CD14-positive monocyte (primary cell): ENCODE measurements around the gene NLRC5. TPM values are rescaled to one million over a fixed set of nuclear protein-coding genes. Genes with fewer than 3 reads are reported as not detected.

Source experiments
- DNase-seq, 3 donors: peaks; one replicate each; pipeline ENCODE4 v3.0.0-alpha.2; 2011 to 2022
- H2AFZ ChIP-seq: 2 replicates; pipeline ENCODE4 v1.6.0; 2012; ENCODE audit warnings: mild to moderate bottlenecking, low read depth, low read length, inconsistent platforms; ENCODE audit not compliant: insufficient read depth, poor library complexity, severe bottlenecking
- H3K27ac ChIP-seq, 2 donors: 1 replicate in 1 of 2; 2 replicates in 1 of 2; pipeline ENCODE4 v1.5.1; 2012 to 2013; ENCODE audit warnings: low read length in 2 of 2, control low read depth in 1 of 2, inconsistent platforms in 1 of 2, low read depth in 1 of 2, mild to moderate bottlenecking in 1 of 2
- H3K27me3 ChIP-seq, 2 donors: one replicate each; pipeline versions ENCODE4 v1.6.0 to v1.6.1; 2011 to 2013; ENCODE audit warnings: low read length in 2 of 2; ENCODE audit not compliant: control insufficient read depth in 2 of 2, insufficient read depth in 2 of 2
- H3K36me3 ChIP-seq, 2 donors: replicated peaks in 1 of 2; 1 replicate in 1 of 2; 2 replicates in 1 of 2; pipeline versions ENCODE4 v1.5.1 to v1.6.1; 2012 to 2013; ENCODE audit warnings: low read length in 2 of 2, control low read depth in 1 of 2, inconsistent platforms in 1 of 2, mild to moderate bottlenecking in 1 of 2; ENCODE audit not compliant: insufficient read depth in 2 of 2, control insufficient read depth in 1 of 2
- H3K4me1 ChIP-seq, 2 donors: 1 replicate in 1 of 2; 2 replicates in 1 of 2; pipeline versions ENCODE4 v1.5.1 to v1.6.1; 2012 to 2013; ENCODE audit warnings: low read length in 2 of 2, control low read depth in 1 of 2, inconsistent platforms in 1 of 2, mild to moderate bottlenecking in 1 of 2, moderate library complexity in 1 of 2; ENCODE audit not compliant: insufficient read depth in 2 of 2, control insufficient read depth in 1 of 2
- H3K4me2 ChIP-seq: replicated peaks from 2 replicates; pipeline ENCODE3; 2012; ENCODE audit warnings: low read length, moderate library complexity, mild to moderate bottlenecking; ENCODE audit not compliant: poor library complexity, severe bottlenecking; ENCODE audit errors: extremely low read depth
- H3K4me3 ChIP-seq, 3 experiments: fragments of 200-600 bp in 1 of 3; sonication (generic) in 1 of 3; replicated peaks in 1 of 3; 1 replicate in 2 of 3; 2 replicates in 1 of 3; pipeline ENCODE4 v1.5.1; 2011 to 2013; ENCODE audit warnings: low read length in 3 of 3, mild to moderate bottlenecking in 3 of 3, control low read depth in 2 of 3, low read depth in 2 of 3, inconsistent platforms in 1 of 3, moderate library complexity in 1 of 3
- H3K79me2 ChIP-seq: 2 replicates; pipeline ENCODE4 v1.6.0; 2012; ENCODE audit warnings: mild to moderate bottlenecking, control low read depth, inconsistent platforms, low read length, moderate library complexity; ENCODE audit not compliant: insufficient read depth
- H3K9ac ChIP-seq: 2 replicates; pipeline ENCODE4 v1.6.0; 2017; ENCODE audit warnings: low read length, mild to moderate bottlenecking; ENCODE audit not compliant: insufficient read depth, poor library complexity, severe bottlenecking
- H3K9me3 ChIP-seq, 2 donors: replicated peaks in 1 of 2; 1 replicate in 1 of 2; 2 replicates in 1 of 2; pipeline versions ENCODE4 v1.5.1 to v1.6.1; 2012 to 2013; ENCODE audit warnings: low read length in 2 of 2, control low read depth in 1 of 2; ENCODE audit not compliant: control insufficient read depth in 1 of 2, insufficient read depth in 1 of 2
- H4K20me1 ChIP-seq: 2 replicates; pipeline ENCODE4 v1.6.0; 2012; ENCODE audit warnings: mild to moderate bottlenecking, low read length, control low read depth, moderate library complexity; ENCODE audit not compliant: insufficient read depth
- H3K27ac Mint-ChIP-seq, 7 donors: one replicate each; pipeline ENCODE4 v1.8.0; 2020; ENCODE audit warnings: mild to moderate bottlenecking in 7 of 7, mixed read lengths in 7 of 7, moderate library complexity in 6 of 7, inconsistent platforms in 2 of 7
- H3K27me3 Mint-ChIP-seq, 3 donors: one replicate each; pipeline ENCODE4 v1.8.0; 2021 to 2022; ENCODE audit warnings: low read depth in 3 of 3, mild to moderate bottlenecking in 3 of 3, mixed read lengths in 3 of 3, moderate library complexity in 3 of 3, inconsistent platforms in 1 of 3
- H3K36me3 Mint-ChIP-seq, 2 donors: one replicate each; pipeline ENCODE4 v1.8.0; 2020; ENCODE audit warnings: mixed read lengths in 2 of 2, inconsistent platforms in 1 of 2, mild to moderate bottlenecking in 1 of 2
- H3K4me1 Mint-ChIP-seq: one replicate; pipeline ENCODE4 v1.8.0; 2020; ENCODE audit warnings: mild to moderate bottlenecking, mixed read lengths
- H3K4me3 Mint-ChIP-seq, 2 donors: one replicate each; pipeline ENCODE4 v1.8.0; 2020; ENCODE audit warnings: mild to moderate bottlenecking in 2 of 2, mixed read lengths in 2 of 2, moderate library complexity in 1 of 2
- H3K9me3 Mint-ChIP-seq, 7 donors: one replicate each; pipeline ENCODE4 v1.8.0; 2020 to 2022; ENCODE audit warnings: mixed read lengths in 7 of 7, mild to moderate bottlenecking in 6 of 7, moderate library complexity in 6 of 7, inconsistent platforms in 2 of 7
- WGBS: methylation state at CpG from one replicate; pipeline ENCODE4 v1.1.5; 2013; ENCODE audit warnings: missing lambda C conversion rate; ENCODE audit not compliant: insufficient coverage; 5-methylcytosine and 5-hydroxymethylcytosine counted together
- intact Hi-C, 2 donors: fragments of 100-400 bp; cut with micrococcal nuclease; formaldehyde crosslinking; loops; one replicate each; pipeline versions ENCODE4 v1.15.0 to v1.15.1; 2023
- polyA plus RNA-seq, 3 donors: library from polyadenylated mRNA; depleted of rRNA in 1 of 3; unstranded in 2 of 3; stranded (reverse) in 1 of 3; fragments of 300-500 nt in 2 of 3; fragments of >200 nt in 1 of 3; fragmentation: Illumina TruSeq in 2 of 3; gene quantifications; 1 replicate in 2 of 3; 2 replicates in 1 of 3; pipeline ENCODE4 v1.2.3, GENCODE V29; 2012 to 2021
- TF ChIP-seq, protein P1 (sequence below): fragments of 200-600 bp; IDR thresholded peaks from one replicate; pipeline ENCODE4 v1.8.0; 2022; ENCODE audit warnings: antibody characterized with exemption, mild to moderate bottlenecking

NLRC5 gene
- polyA plus RNA-seq, 3 donors, result 10.3 to 171 (median 21.6) TPM

DNA sequence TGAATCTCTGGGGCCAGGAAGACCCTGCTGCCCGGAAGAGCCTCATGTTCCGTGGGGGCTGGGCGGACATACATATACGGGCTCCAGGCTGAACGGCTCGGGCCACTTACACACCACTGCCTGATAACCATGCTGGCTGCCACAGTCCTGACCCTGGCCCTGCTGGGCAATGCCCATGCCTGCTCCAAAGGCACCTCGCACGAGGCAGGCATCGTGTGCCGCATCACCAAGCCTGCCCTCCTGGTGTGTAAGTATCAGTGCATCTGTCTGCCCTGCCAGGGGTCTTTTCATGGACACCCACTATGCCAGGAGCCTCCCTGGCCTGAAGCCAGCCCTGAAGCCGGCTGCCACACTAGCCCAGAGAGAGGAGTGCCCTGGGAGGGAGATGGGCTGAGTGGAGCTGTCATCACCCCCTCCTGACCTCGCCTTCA, 27.5 kb upstream of the NLRC5 start, which contains the start of gene CETP:
CETP (plus strand) TSS at position 100 of the 431 bp plus-strand sequence; CDS start at position 130, 30 bp downstream.
- peaks cover 0 to 5% (median 5%) of the 10 kb centered on the region in 3 donors for H3K27me3 Mint-ChIP-seq
- no peak within 1 kb of the TSS for H3K4me3 ChIP-seq
- no peak within 1 kb of the TSS for H2AFZ ChIP-seq
- peaks cover 47% of the 10 kb centered on the region for H3K4me1 Mint-ChIP-seq
- no peak within 1 kb of the TSS for H3K27ac ChIP-seq
- peaks cover 0 to 4% (median 0%) of the 10 kb centered on the region in 7 donors for H3K9me3 Mint-ChIP-seq
- intact Hi-C loops, result loop anchor here in 1 of 2 donors (10.0 kb wide), 1 partner anchor 203 kb away; no protein-coding TSS in a partner anchor
- TF ChIP-seq, protein P1, sequence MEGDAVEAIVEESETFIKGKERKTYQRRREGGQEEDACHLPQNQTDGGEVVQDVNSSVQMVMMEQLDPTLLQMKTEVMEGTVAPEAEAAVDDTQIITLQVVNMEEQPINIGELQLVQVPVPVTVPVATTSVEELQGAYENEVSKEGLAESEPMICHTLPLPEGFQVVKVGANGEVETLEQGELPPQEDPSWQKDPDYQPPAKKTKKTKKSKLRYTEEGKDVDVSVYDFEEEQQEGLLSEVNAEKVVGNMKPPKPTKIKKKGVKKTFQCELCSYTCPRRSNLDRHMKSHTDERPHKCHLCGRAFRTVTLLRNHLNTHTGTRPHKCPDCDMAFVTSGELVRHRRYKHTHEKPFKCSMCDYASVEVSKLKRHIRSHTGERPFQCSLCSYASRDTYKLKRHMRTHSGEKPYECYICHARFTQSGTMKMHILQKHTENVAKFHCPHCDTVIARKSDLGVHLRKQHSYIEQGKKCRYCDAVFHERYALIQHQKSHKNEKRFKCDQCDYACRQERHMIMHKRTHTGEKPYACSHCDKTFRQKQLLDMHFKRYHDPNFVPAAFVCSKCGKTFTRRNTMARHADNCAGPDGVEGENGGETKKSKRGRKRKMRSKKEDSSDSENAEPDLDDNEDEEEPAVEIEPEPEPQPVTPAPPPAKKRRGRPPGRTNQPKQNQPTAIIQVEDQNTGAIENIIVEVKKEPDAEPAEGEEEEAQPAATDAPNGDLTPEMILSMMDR, result no peak
- H3K36me3 ChIP-seq, result no peaks in the 10 kb centered on the region
- no peaks in the 10 kb centered on the region for H3K27me3 ChIP-seq
- no peak for DNase-seq
- no peak within 1 kb of the TSS for H3K9ac ChIP-seq
- no peaks in the 10 kb centered on the region for H3K9me3 ChIP-seq
- WGBS, result 46% methylated on average over 7 of the region's 12 CpGs
- peak within 1 kb of the TSS in 1 of 7 donors; percentile 36 for H3K27ac Mint-ChIP-seq
- H3K79me2 ChIP-seq, result no peaks in the 10 kb centered on the region
- H3K4me1 ChIP-seq, result peaks cover 45 to 57% of the 10 kb centered on the region in 2 donors
- no peaks in the 10 kb centered on the region for H4K20me1 ChIP-seq
- H3K36me3 Mint-ChIP-seq, result peaks cover 0 to 4% of the 10 kb centered on the region in 2 donors
- no peak within 1 kb of the TSS for H3K4me3 Mint-ChIP-seq
- no peak within 1 kb of the TSS for H3K4me2 ChIP-seq

DNA sequence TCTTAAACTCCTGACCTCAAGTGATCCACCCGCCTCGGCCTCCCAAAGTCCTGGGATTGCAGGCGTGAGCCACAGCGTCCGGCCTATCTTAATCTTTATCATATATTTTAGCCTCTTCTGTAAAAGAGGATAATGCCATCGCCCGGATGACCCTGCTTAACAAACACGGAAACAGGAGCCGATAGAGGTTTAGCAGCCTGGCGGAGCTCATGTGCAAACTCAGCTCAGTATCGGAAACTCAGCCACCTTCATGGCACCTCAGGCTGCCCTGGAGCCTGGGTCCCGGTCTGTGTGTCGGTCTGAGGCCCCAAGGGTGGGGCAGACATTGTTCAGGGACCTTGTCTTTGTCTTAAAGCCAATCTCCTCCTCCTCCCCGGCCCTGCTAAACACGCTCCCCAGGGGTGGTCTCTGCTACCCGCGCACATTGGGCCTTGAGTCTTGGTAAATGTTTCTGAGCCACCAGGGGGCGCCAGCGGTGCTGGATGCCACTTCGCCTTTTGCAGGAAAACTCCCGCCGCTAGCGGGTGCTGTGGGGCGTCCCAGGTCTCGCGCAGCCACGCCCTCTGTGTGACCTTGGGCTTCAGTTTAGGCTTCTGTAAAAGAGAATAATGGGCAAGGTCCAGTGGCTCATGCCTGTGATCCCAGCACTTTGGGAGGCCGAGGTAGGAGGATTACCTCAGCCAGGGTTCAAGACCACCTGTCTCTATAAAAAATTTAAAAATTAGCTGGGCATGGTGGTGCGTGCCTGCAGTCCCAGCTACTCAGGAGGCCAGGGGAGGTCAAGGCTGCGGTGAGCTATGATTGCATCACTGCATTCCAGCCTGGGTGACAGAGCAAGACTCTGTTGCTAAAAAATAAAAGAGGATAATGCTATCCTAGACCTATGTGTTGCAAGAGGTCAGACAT, 24.9 kb upstream of the NLRC5 start:
- Histone ChIP-seq H3K4me3 (no peak overlapping the region), H3K4me1 (peaks cover 61 to 66% of the 10 kb centered on the region in 2 donors)
- TF ChIP-seq, protein P1, result peak; percentile 98

More for the DNA sequence above, 24.9 kb upstream of the NLRC5 start:
- peaks cover 0 to 5% (median 0%) of the 10 kb centered on the region in 3 donors for H3K27me3 Mint-ChIP-seq
- Histone ChIP-seq H3K27me3 (no peaks in the 10 kb centered on the region), H2AFZ (peak overlapping the region; percentile 7), H4K20me1 (no peaks in the 10 kb centered on the region), H3K9ac (no peak overlapping the region), H3K9me3 (no peaks in the 10 kb centered on the region), H3K36me3 (no peaks in the 10 kb centered on the region), H3K4me2 (no peak overlapping the region), H3K79me2 (no peaks in the 10 kb centered on the region), H3K27ac (peak overlapping the region; percentile 65)
- DNase-seq, result peak; percentile 83 to 89 (median 87)
- H3K27ac Mint-ChIP-seq, result peak overlapping the region; percentile 81 to 95 (median 89)
- WGBS, result 41% methylated on average over 27 of the region's 30 CpGs
- intact Hi-C loops, result loop anchor here in 1 of 2 donors (5.0 to 10.0 kb wide), 2 partner anchors 78 to 200 kb away; no protein-coding TSS in a partner anchor
- peaks cover 0 to 4% of the 10 kb centered on the region in 2 donors for H3K36me3 Mint-ChIP-seq
- H3K4me3 Mint-ChIP-seq, result peak overlapping the region in 1 of 2 donors; percentile 26
- peaks cover 61% of the 10 kb centered on the region for H3K4me1 Mint-ChIP-seq
- H3K9me3 Mint-ChIP-seq, result peaks cover 0 to 4% (median 0%) of the 10 kb centered on the region in 7 donors
